GM10248 (cell line): Measurements from ENCODE around the gene CROCC2.

Experiments
- CTCF ChIA-PET: fragments of 300-600 bp; sonication (Branson Sonifier 250); formaldehyde crosslinking; extraction: SDS; loops from one replicate; lab custom pipeline; 2021; ENCODE audit warnings: antibody characterized with exemption; lab: Yijun Ruan, JAX
- POLR2A ChIA-PET: fragments of 350-650 bp; sonication (Branson Sonifier 250); formaldehyde crosslinking; extraction: SDS; loops from one replicate; lab custom pipeline; 2020; ENCODE audit warnings: antibody characterized with exemption; lab: Yijun Ruan, JAX
- DNase-seq: peaks from one replicate; pipeline ENCODE4 v3.0.0; 2012; ENCODE audit errors: extremely low spot score
- CTCF ChIP-seq: IDR thresholded peaks from 2 replicates; pipeline ENCODE4 v1.5.1; 2012; ENCODE audit warnings: mild to moderate bottlenecking, low read depth; ENCODE audit errors: extremely low read depth, missing control alignments, control extremely low read depth

CROCC2 gene

GRCh38 chr2:240963868-240964703 is 58.0 kb downstream of the CROCC2 start:
- POLR2A ChIA-PET, result no interaction called here
- no peak for TF ChIP-seq CTCF
- DNase-seq, result no peak
- CTCF ChIA-PET, result no interaction called here

GRCh38 chr2:240964704-240965295 is 58.7 kb downstream of the CROCC2 start:
- no peak for DNase-seq
- TF ChIP-seq CTCF, result no peak
- ChIA-PET CTCF (interaction anchor here (1.3 kb wide), 1 partner anchor 19 kb away, joined by 3 read pairs; no protein-coding TSS in a partner anchor), POLR2A (no interaction called here)

GRCh38 chr2:240965296-240965904 is 59.3 kb downstream of the CROCC2 start:
- POLR2A ChIA-PET, result no interaction called here
- TF ChIP-seq CTCF, result no peak
- no peak for DNase-seq
- CTCF ChIA-PET, result interaction anchor here (1.3 kb wide), 1 partner anchor 18 kb away, joined by 3 read pairs; no protein-coding TSS in a partner anchor

GRCh38 chr2:240965905-240966456 is 59.8 kb downstream of the CROCC2 start:
- ChIA-PET CTCF (interaction anchor here (1.3 kb wide), 1 partner anchor 18 kb away, joined by 3 read pairs; no protein-coding TSS in a partner anchor), POLR2A (no interaction called here)
- no peak for TF ChIP-seq CTCF
- no peak for DNase-seq

GRCh38 chr2:240966457-240966905 is 60.3 kb downstream of the CROCC2 start:
- ChIA-PET POLR2A (no interaction called here), CTCF (no interaction called here)
- no peak for TF ChIP-seq CTCF
- DNase-seq, result no peak
